Ishikawa (cell line): Measurements from ENCODE around the gene TFR2.

Source experiments
- CEBPB ChIP-seq: IDR thresholded peaks from 2 replicates; pipeline ENCODE4 v1.6.1; 2012
- EP300 ChIP-seq: IDR thresholded peaks from 2 replicates; pipeline ENCODE4 v1.6.1; 2012; ENCODE audit warnings: borderline replicate concordance
- FOXM1 ChIP-seq: IDR thresholded peaks from 2 replicates; pipeline ENCODE4 v1.6.1; 2012; ENCODE audit warnings: low read depth, borderline replicate concordance
- NFIC ChIP-seq: IDR thresholded peaks from 2 replicates; pipeline ENCODE4 v1.6.1; 2012
- RAD21 ChIP-seq: IDR thresholded peaks from 2 replicates; pipeline ENCODE4 v1.6.1; 2012; ENCODE audit warnings: low read depth
- TAF1 ChIP-seq: IDR thresholded peaks from 2 replicates; pipeline ENCODE4 v1.6.1; 2012; ENCODE audit warnings: low read depth, mild to moderate bottlenecking
- TCF12 ChIP-seq: IDR thresholded peaks from 2 replicates; pipeline ENCODE4 v1.6.1; 2012; ENCODE audit warnings: low read depth
- TEAD4 ChIP-seq: IDR thresholded peaks from 2 replicates; pipeline ENCODE4 v1.6.1; 2012
- YY1 ChIP-seq: IDR thresholded peaks from 2 replicates; pipeline ENCODE4 v1.6.1; 2012; ENCODE audit warnings: low read depth
- ZBTB7A ChIP-seq: IDR thresholded peaks from 2 replicates; pipeline ENCODE4 v1.6.1; 2012; ENCODE audit warnings: low read depth
- TF ChIP-seq, protein P1 (sequence below): IDR thresholded peaks from 2 replicates; pipeline ENCODE4 v1.6.1; 2012
- TF ChIP-seq, protein P2 (sequence below): IDR thresholded peaks from 2 replicates; pipeline ENCODE4 v1.6.1; 2012; ENCODE audit warnings: low read depth, mild to moderate bottlenecking

DNA sequence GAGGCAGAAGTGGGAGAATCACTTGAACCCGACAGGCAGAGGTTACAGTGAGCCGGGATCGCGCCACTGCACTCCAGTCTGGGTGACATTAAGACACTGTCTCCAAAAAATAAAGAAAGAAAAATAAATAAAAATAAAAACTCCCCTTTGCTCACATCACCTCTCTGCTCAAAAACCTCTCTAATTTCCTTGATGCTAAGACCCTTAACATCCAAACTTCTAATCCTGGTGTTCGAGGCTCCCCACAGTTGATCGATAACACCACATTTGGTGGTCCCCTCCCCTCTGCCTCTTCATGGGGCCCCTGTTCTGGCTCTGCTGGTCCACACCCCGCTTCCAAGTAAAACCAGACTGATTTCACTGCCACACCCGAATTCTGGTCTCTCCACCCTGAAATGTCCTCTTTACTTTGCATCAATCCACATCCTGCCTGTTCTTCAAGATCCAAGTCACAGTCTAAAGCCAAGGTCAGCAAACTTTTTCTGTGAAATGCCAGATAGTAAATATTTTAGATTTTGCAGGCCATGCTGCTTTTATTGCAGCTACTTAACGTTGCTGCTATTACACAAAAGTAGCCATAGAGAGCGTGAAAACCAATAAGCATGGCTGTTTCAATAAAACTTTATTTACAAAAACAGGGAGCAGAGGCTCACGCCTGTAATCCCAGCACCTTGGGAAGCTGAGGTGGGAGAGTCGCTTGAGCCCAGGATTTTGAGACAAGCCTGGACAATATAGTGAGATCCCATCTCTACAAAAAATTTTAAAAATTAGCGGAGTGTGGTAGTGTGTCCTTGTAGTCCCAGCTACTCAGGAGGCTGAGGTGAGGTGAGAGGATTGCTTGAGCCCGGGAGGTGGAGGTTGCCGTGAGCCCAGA, 17.2 kb downstream of the TFR2 start:
- TF ChIP-seq TEAD4 (no peak), EP300 (no peak), TCF12 (no peak), ZBTB7A (no peak), YY1 (no peak), TAF1 (no peak), NFIC (no peak), RAD21 (no peak), FOXM1 (no peak), CEBPB (no peak)
- TF ChIP-seq, protein P1, sequence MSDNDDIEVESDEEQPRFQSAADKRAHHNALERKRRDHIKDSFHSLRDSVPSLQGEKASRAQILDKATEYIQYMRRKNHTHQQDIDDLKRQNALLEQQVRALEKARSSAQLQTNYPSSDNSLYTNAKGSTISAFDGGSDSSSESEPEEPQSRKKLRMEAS, result no peak
- TF ChIP-seq, protein P2, sequence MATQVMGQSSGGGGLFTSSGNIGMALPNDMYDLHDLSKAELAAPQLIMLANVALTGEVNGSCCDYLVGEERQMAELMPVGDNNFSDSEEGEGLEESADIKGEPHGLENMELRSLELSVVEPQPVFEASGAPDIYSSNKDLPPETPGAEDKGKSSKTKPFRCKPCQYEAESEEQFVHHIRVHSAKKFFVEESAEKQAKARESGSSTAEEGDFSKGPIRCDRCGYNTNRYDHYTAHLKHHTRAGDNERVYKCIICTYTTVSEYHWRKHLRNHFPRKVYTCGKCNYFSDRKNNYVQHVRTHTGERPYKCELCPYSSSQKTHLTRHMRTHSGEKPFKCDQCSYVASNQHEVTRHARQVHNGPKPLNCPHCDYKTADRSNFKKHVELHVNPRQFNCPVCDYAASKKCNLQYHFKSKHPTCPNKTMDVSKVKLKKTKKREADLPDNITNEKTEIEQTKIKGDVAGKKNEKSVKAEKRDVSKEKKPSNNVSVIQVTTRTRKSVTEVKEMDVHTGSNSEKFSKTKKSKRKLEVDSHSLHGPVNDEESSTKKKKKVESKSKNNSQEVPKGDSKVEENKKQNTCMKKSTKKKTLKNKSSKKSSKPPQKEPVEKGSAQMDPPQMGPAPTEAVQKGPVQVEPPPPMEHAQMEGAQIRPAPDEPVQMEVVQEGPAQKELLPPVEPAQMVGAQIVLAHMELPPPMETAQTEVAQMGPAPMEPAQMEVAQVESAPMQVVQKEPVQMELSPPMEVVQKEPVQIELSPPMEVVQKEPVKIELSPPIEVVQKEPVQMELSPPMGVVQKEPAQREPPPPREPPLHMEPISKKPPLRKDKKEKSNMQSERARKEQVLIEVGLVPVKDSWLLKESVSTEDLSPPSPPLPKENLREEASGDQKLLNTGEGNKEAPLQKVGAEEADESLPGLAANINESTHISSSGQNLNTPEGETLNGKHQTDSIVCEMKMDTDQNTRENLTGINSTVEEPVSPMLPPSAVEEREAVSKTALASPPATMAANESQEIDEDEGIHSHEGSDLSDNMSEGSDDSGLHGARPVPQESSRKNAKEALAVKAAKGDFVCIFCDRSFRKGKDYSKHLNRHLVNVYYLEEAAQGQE, result no peak
